Right forelimb (tissue), 1 donor: ENCODE results near the gene GNG13.
"Not testable (repeated sequence)": the region's sequence is repeated elsewhere in the genome, so short reads cannot be mapped to it uniquely, and the experiment has no call there.

Experiments used
- DNase-seq: peaks from one replicate; pipeline ENCODE4 v3.0.0-alpha.2; 2018

GNG13 gene

DNA sequence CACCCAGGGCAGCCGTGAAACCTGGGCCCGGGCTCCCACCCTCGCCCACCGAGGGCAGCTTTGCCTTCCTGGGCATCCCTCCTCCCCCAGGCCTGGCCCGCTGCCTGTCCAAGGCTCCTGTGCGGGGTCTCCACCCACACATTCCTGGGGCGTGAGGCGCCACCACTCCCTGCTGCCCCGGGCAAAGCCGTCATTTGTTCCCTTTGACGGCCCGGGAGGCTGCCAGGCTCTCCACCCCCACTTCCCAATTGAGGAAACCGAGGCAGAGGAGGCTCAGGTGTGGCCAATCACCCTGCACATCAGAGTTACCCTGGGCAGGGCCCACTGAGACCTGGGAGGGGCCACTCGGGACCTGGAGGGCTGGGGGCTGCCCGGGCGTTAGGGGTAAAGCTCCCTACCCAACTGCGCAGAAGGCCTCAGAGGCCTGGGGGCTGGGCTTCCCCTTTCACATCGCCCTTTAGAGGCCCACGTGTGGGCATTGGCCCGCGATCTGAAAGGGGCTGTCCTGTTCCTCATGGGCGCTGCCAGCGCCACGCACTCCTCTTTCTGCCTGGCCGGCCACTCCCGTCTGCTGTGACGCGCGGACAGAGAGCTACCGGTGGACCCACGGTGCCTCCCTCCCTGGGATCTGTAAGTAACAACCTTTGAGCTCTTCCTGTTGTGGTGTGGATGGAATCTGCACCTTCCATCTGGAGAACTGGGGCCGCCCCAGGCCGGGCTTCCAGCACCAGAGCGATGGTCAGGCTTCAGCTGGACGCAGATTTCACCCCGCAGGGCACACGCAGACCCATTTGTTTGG lies 39.8 kb downstream of the GNG13 start, which contains the start of gene MSLN:
Gene MSLN, plus strand, starts transcription at position 190 of the 799 bp plus-strand sequence. CDS start 1,947 bp downstream, outside the sequence.
- DNase-seq: no peak

DNA sequence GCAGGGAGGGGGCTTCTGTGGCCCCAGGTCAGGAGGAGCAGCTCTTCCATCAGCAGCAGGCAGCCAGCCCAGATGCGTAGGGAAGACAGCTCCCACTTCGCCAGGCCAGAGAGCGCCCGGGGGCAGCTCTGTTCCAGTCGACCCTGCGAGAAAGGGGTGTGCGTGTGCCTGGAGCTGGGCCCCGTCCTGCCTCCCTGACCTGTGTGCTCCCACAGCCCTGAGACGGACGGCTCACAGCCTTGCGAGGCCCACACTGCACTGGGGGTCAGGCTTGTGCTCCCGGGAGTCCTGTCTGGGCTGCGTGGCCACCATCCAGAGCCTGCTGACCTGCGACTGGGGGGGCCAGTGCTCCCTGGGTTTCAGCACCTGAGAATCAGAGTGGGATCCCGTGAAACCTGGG lies 40.5 kb downstream of the GNG13 start:
- DNase-seq: no peak

DNA sequence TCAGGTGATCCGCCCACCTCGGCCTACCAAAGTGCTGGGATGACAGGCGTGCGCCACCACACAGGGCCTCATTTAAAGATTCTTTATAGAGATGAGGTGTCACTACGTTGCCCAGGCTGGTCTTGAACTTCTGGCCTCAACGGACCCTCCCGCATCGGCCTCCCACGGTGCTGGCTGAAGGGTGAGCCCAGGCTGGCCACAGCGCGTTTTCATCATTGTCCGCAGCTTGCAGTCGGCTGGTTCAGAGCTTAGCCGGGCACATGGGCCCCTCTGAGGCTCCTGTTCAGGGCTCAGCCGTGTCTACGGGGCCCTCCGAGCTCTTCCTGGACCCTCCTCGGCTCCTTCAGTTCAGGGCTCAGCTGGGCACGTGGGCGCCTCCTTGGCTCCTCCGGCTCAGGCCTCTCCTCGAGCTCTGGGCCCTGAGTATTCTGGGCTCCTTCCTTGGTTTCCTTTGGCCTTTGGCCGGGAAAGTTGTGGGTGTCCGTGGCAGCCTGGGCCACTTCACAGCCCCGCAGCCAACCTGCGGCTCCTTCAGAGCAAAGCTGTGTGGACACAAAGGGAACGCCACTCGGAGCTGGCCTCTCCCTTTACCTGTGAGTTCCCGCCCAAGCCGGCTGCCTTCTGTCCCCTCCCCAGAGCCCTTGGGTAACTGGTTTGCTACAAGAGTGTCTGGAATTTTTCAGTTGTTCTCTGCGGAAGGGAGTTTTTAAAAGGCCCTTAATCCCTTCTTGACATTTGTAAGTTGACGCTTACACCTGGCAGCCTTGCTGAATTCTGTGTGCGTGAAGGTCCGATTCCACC lies 41.2 kb downstream of the GNG13 start:
- no peak for DNase-seq

DNA sequence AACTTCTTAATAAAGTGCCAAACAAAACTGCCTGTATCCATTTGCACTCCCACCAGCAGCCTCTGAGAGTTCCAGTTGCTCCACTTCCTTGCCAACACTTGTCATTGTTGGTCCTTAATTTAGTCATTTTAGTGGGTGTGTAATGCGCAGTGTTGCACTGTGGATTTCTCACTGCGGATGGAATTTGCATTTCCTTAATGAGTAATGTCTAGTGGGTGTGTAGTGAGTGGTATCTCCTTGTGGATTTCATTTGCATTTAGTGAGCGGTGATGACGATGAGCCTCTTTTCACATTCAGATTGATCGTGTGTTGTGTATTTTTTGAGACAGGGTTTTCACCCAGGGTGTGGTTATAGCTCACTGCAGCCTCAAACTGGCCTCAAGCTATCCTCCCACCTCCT lies 44.1 kb downstream of the GNG13 start:
- DNase-seq: no peak

DNA sequence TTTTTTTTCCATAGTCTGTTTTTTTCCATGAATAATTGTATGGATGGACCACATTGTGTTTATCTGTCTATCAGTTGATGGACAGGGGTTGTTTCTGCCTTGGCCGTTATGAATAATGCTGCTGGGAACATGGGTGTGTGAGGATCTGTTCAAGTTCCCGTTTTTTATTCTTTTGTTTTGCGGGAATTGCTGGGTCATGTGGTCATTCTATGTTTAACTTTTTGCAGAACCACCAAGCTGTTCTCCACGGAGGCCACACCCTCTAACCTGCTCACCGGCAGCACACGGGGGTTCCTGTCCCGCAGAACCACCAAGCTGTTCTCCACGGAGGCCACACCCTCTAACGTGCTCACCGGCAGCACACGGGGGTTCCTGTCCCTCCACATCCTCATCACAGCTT lies 45.9 kb downstream of the GNG13 start:
- DNase-seq: no peak

DNA sequence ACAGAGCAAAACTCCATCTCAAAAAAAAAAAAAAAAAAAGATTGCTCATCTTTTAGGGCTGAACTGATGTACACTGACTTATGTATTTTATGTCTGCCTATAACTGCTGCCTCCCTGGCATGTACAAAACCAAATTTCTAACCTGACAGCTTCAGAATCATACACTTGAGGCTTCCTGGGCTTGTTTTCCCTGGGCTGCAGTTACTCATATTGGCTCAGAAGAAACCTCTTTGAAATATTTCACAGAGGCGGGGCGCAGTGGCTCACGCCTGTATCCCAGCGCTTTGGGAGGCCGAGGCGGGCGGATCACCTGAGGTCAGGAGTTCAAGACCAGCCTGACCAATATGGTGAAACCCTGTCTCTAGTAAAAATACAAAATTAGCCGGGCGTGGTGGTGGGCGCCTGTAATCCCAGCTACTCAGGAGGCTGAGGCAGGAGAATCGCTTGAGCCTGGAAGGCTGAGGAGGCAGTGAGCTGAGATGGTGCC lies 46.4 kb downstream of the GNG13 start:
- not testable (repeated sequence) for DNase-seq

DNA sequence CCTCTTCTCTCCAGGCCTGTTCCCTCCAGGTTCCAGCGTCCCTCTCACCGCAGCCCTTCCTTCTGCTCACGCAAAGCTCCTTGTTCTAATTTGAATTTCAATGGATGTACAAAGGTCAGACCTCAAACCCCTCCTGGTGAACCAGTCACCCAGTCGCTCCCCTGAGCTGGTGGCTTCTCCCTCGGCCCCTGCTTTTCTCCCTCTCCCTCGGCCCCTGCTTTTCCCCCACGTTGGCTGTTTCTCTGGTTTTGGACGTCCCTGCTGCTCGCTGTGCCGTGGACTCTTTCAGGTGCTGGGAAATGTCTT lies 48.6 kb downstream of the GNG13 start:
- DNase-seq: no peak

DNA sequence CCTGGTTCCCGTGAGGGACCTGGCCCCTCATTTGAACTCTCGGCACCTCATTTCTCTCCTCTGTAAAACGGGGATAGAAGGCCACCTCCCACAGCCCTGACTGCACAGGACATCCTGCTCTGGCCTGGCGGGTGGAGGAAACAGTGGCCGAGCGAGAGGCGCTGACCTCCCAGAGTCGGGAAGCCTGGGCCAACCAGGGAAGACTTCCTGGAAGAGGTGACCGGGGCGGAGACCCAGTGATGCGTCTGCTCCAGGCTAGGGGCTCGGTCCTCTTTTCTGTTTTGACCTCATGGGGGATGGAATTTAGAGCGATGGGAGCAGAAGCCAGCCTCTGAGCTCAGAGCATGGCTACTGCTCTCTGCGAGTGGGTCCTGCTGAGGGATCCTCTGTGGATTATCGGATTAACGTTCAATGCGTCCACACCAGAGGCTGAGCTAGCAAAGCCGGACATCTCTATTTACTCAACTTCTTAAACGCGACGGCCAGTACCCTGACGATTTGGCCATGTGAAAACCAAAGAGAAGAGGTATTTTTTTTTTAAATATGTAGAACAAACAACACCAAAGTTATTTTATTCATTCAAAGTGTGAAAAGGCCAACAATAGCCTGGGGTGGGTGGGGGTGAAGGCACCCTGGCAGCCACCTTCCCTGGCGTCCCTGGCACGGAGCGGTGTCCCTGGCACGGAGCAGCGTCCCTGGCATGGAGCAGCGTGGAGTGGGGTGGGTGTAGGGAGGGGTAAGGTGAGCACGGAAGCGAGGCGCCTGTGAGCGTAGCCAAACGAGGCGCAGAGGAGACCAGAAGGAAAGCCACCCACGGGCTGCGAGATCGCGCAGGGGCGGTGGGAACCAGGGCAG lies 49.2 kb downstream of the GNG13 start:
- DNase-seq: no peak

DNA sequence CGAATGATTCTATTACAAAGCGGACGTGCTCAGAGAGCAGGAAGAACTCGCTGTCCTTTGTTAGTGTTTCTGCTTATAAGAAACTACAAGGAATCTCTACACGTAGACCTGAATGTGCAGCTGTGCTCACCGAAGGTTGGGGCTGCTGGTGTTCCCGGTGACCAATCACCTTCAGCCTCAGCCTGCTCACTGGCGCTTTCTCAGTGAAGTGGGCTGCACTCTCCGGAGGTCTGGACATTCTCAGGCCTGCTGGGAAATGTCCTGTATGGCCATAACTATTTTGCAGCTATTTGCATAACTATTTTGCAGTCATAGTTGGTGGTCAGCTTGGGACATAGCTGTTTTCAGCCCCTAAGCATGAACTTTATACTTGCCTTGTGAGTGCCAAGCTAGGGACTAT lies 50.0 kb downstream of the GNG13 start:
- DNase-seq: no peak

DNA sequence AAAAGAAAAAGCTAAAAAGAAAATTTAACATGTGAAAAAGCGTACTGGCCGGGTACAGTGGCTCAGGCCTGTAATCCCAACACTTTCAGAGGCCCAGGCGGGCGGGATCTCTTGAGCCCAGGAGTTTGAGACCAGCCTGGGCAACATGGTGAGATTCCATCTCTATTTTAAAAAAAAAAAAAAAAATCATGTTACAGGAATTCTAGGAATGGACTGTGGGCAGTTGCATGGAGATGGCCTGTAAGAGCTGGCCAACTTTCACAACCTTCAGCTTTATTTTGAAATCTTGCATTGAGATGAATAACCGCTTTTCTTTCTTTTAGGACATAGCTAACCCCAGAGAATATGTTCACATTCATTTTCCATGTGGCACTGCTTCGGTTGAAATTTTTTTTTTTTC lies 51.5 kb downstream of the GNG13 start:
- DNase-seq: no peak
